WTC11 (cell line): Measurements from ENCODE around the gene ZBTB7B. TPM values are rescaled to one million over a fixed set of nuclear protein-coding genes. Genes with fewer than 3 reads are reported as not detected.

Source experiments
- ATAC-seq: fragments of 200-7000 bp; cut with Tn5 transposase; 2 replicates; pipeline ENCODE4 v1.10.0; 2021; ENCODE audit warnings: mild to moderate bottlenecking, moderate library complexity
- CTCF ChIA-PET: fragments of 300-600 bp; sonication (Branson Sonifier 250); formaldehyde crosslinking; loops from one replicate; lab custom pipeline; 2021; ENCODE audit warnings: antibody characterized with exemption; lab: Charles Lee
- POLR2A ChIA-PET: fragments of 350-600 bp; sonication (Branson Sonifier 250); formaldehyde crosslinking; loops from one replicate; lab custom pipeline; 2021; ENCODE audit warnings: antibody characterized with exemption; lab: Charles Lee
- DNase-seq: peaks from one replicate; pipeline ENCODE4 v3.0.0; 2021; ENCODE audit warnings: low spot score
- H3K27ac Mint-ChIP-seq: 2 replicates; pipeline ENCODE4 v1.8.0; 2021; ENCODE audit warnings: mixed read lengths
- H3K27me3 Mint-ChIP-seq: 2 replicates; pipeline ENCODE4 v1.8.0; 2021; ENCODE audit warnings: low read depth, mild to moderate bottlenecking, moderate library complexity, mixed read lengths
- H3K36me3 Mint-ChIP-seq: 2 replicates; pipeline ENCODE4 v1.8.0; 2021; ENCODE audit warnings: mixed read lengths
- H3K4me1 Mint-ChIP-seq: 2 replicates; pipeline ENCODE4 v1.8.0; 2022; ENCODE audit warnings: mixed read lengths
- H3K4me3 Mint-ChIP-seq: 2 replicates; pipeline ENCODE4 v1.8.0; 2021; ENCODE audit warnings: mild to moderate bottlenecking, moderate library complexity, mixed read lengths
- H3K9me3 Mint-ChIP-seq: 2 replicates; pipeline ENCODE4 v1.8.0; 2021; ENCODE audit warnings: mixed read lengths
- ATF1 ChIP-seq: sonication (generic); formaldehyde crosslinking; IDR thresholded peaks from 2 replicates; pipeline ENCODE4 v1.8.1; 2023; ENCODE audit warnings: mild to moderate bottlenecking, moderate library complexity, missing genetic modification reagents
- ATF3 ChIP-seq: sonication (generic); formaldehyde crosslinking; conservative IDR thresholded peaks from 2 replicates; pipeline ENCODE4 v1.8.1; 2022; ENCODE audit warnings: mild to moderate bottlenecking, missing genetic modification reagents
- ERG ChIP-seq: fragments of 250-450 bp; sonication (Bioruptor Pico); IDR thresholded peaks from 2 replicates; pipeline ENCODE4 v1.8.0; 2021; ENCODE audit warnings: mild to moderate bottlenecking
- FOXJ3 ChIP-seq: sonication (generic); formaldehyde crosslinking; IDR thresholded peaks from 2 replicates; pipeline ENCODE4 v1.9.0; 2021; ENCODE audit warnings: missing genetic modification reagents, mild to moderate bottlenecking, borderline replicate concordance
- FOXK1 ChIP-seq: sonication (generic); formaldehyde crosslinking; IDR thresholded peaks from 2 replicates; pipeline ENCODE4 v1.8.0; 2022; ENCODE audit warnings: mild to moderate bottlenecking, moderate library complexity, missing genetic modification reagents
- FOXP1 ChIP-seq: sonication (generic); formaldehyde crosslinking; IDR thresholded peaks from 2 replicates; pipeline ENCODE4 v1.8.0; 2022; ENCODE audit warnings: missing genetic modification reagents, mild to moderate bottlenecking, moderate library complexity, borderline replicate concordance
- GTF2I ChIP-seq: fragments of 250-450 bp; sonication (Bioruptor Pico); conservative IDR thresholded peaks from 2 replicates; pipeline ENCODE4 v1.4.0; 2021; ENCODE audit warnings: mild to moderate bottlenecking
- JAZF1 ChIP-seq: fragments of 250-450 bp; sonication (Bioruptor Pico); IDR thresholded peaks from 2 replicates; pipeline ENCODE4 v1.9.0; 2021; ENCODE audit warnings: moderate library complexity, mild to moderate bottlenecking, inconsistent platforms
- NFATC4 ChIP-seq: fragments of 250-450 bp; sonication (Bioruptor Pico); IDR thresholded peaks from 2 replicates; pipeline ENCODE4 v1.9.0; 2021; ENCODE audit warnings: mild to moderate bottlenecking
- NFE2L1 ChIP-seq: sonication (generic); formaldehyde crosslinking; IDR thresholded peaks from 2 replicates; pipeline ENCODE4 v1.8.1; 2023; ENCODE audit warnings: missing genetic modification reagents
- RELA ChIP-seq: sonication (generic); formaldehyde crosslinking; IDR thresholded peaks from 2 replicates; pipeline ENCODE4 v1.8.1; 2022; ENCODE audit warnings: missing genetic modification reagents, mild to moderate bottlenecking, borderline replicate concordance
- SMAD3 ChIP-seq: sonication (generic); formaldehyde crosslinking; IDR thresholded peaks from 2 replicates; pipeline ENCODE4 v1.8.0; 2022; ENCODE audit warnings: missing genetic modification reagents, mild to moderate bottlenecking, borderline replicate concordance
- SOX15 ChIP-seq: fragments of 250-450 bp; sonication (Bioruptor Pico); IDR thresholded peaks from 2 replicates; pipeline ENCODE4 v1.9.0; 2021; ENCODE audit warnings: mild to moderate bottlenecking
- SP1 ChIP-seq: sonication (generic); formaldehyde crosslinking; conservative IDR thresholded peaks from 2 replicates; pipeline ENCODE4 v1.8.1; 2022; ENCODE audit warnings: missing genetic modification reagents
- TCF7 ChIP-seq: sonication (generic); formaldehyde crosslinking; IDR thresholded peaks from 2 replicates; pipeline ENCODE4 v1.8.0; 2022; ENCODE audit warnings: mild to moderate bottlenecking, low read depth, missing genetic modification reagents, moderate library complexity
- TEAD4 ChIP-seq: sonication (generic); formaldehyde crosslinking; IDR thresholded peaks from 2 replicates; pipeline ENCODE4 v1.8.0; 2022; ENCODE audit warnings: mild to moderate bottlenecking, missing genetic modification reagents
- USF1 ChIP-seq: sonication (generic); formaldehyde crosslinking; IDR thresholded peaks from 2 replicates; pipeline ENCODE4 v1.8.0; 2022; ENCODE audit warnings: mild to moderate bottlenecking, missing genetic modification reagents
- ZMAT4 ChIP-seq: fragments of 250-450 bp; sonication (Bioruptor Pico); IDR thresholded peaks from 2 replicates; pipeline ENCODE4 v1.9.0; 2021; ENCODE audit warnings: mild to moderate bottlenecking
- ZNF281 ChIP-seq: sonication (generic); formaldehyde crosslinking; IDR thresholded peaks from 2 replicates; pipeline ENCODE4 v1.8.0; 2023; ENCODE audit warnings: mild to moderate bottlenecking, missing genetic modification reagents
- ZNF416 ChIP-seq: fragments of 250-450 bp; sonication (Bioruptor Pico); IDR thresholded peaks from 2 replicates; pipeline ENCODE4 v1.9.0; 2021; ENCODE audit warnings: mild to moderate bottlenecking, inconsistent platforms
- ZNF423 ChIP-seq: fragments of 250-450 bp; sonication (Bioruptor Pico); IDR thresholded peaks from 2 replicates; pipeline ENCODE4 v2.1.2; 2022; ENCODE audit warnings: mild to moderate bottlenecking, moderate library complexity
- ZNF532 ChIP-seq: fragments of 250-450 bp; sonication (Bioruptor Pico); IDR thresholded peaks from 2 replicates; pipeline ENCODE4 v1.9.0; 2021; ENCODE audit warnings: mild to moderate bottlenecking, borderline replicate concordance
- total RNA-seq: library from RNA; stranded (reverse); gene quantifications from 3 replicates; pipeline ENCODE4 v1.2.3, GENCODE V29; 2021

The ZBTB7B gene
- total RNA-seq, 1 experiment from 2014 or later = 29.8 TPM

- ATAC-seq = no peak
- no peak overlapping the region for H3K27ac Mint-ChIP-seq
- DNase-seq = no peak
- H3K9me3 Mint-ChIP-seq = no peaks in the 10 kb centered on the region
- H3K27me3 Mint-ChIP-seq = no peaks in the 10 kb centered on the region; the same call in 1 of the 2 replicates
- peaks cover 3% of the 10 kb centered on the region; the same call in 1 of the 2 replicates for H3K4me1 Mint-ChIP-seq
- H3K4me3 Mint-ChIP-seq = no peak overlapping the region
- ChIA-PET CTCF (interaction anchor here (1.0 to 2.6 kb wide), 5 partner anchors 9 to 35 kb away, joined by 3 to 13 read pairs (median 7); partner anchors contain the start of gene ADAM15), POLR2A (no interaction called here)
- no peak for TF ChIP-seq NFATC4 (CRISPR knock-in tag)
- TF ChIP-seq GTF2I (CRISPR knock-in tag) = no peak
- no peak for TF ChIP-seq ZMAT4 (CRISPR knock-in tag)
- TF ChIP-seq TCF7 (CRISPR knock-in tag) = no peak
- no peak for TF ChIP-seq ZNF281 (CRISPR knock-in tag)
- TF ChIP-seq FOXJ3 (CRISPR knock-in tag) = no peak
- TF ChIP-seq SMAD3 = no peak
- no peak for TF ChIP-seq FOXK1 (CRISPR knock-in tag)
- TF ChIP-seq ERG (CRISPR knock-in tag) = no peak
- no peak for TF ChIP-seq ZNF416 (CRISPR knock-in tag)
- H3K36me3 Mint-ChIP-seq = no peaks in the 10 kb centered on the region
These were observed 23.6 kb downstream of the ZBTB7B start for GRCh38 chr1:155026154-155026553.

GRCh38 chr1:155026588-155026987 is 24.0 kb downstream of the ZBTB7B start:
- CTCF ChIA-PET = interaction anchor here (1.0 to 2.6 kb wide), 3 partner anchors 10 to 24 kb away, joined by 3 to 13 read pairs (median 7); partner anchors contain the start of gene ADAM15
- no peaks in the 10 kb centered on the region for H3K4me1 Mint-ChIP-seq
- H3K4me3 Mint-ChIP-seq = no peak overlapping the region
- TF ChIP-seq ATF3 (CRISPR knock-in tag) (no peak), FOXP1 (no peak), SP1 (no peak), ZNF416 (CRISPR knock-in tag) (no peak), USF1 (CRISPR knock-in tag) (no peak), ZNF423 (CRISPR knock-in tag) (no peak), NFE2L1 (CRISPR knock-in tag) (no peak), SOX15 (CRISPR knock-in tag) (no peak), ERG (CRISPR knock-in tag) (no peak), ZNF532 (no peak), ZNF281 (CRISPR knock-in tag) (no peak), ATF1 (no peak), JAZF1 (CRISPR knock-in tag) (no peak), RELA (CRISPR knock-in tag) (no peak), TEAD4 (CRISPR knock-in tag) (no peak)

More at GRCh38 chr1:155026588-155026987, 24.0 kb downstream of the ZBTB7B start:
- H3K36me3 Mint-ChIP-seq = no peaks in the 10 kb centered on the region
- no peaks in the 10 kb centered on the region for H3K9me3 Mint-ChIP-seq
- ATAC-seq (no peak), DNase-seq (no peak)
- no peaks in the 10 kb centered on the region; the same call in 1 of the 2 replicates for H3K27me3 Mint-ChIP-seq
- H3K27ac Mint-ChIP-seq = no peak overlapping the region
- POLR2A ChIA-PET = no interaction called here
